Neural progenitor cell (in vitro differentiated cells): ENCODE measurements around the gene LIMA1.

Experiments used
- CTCF ChIP-seq: fragments of 200-600 bp; sonication (generic); IDR thresholded peaks from 2 replicates; pipeline ENCODE4 v1.5.1; 2017; ENCODE audit warnings: antibody characterized with exemption, mild to moderate bottlenecking
- EZH2 ChIP-seq: fragments of 200-600 bp; sonication (generic); IDR thresholded peaks from 2 replicates; pipeline ENCODE4 v1.6.1; 2017; ENCODE audit warnings: antibody characterized with exemption, mild to moderate bottlenecking, moderate library complexity

GRCh38 chr12:50232206-50232605 is 51.1 kb downstream of the LIMA1 start:
- TF ChIP-seq CTCF (no peak), EZH2 (no peak)
